ENCODE data around the gene MAPKAPK2. TPM values are rescaled to one million over a fixed set of nuclear protein-coding genes. Genes with fewer than 3 reads are reported as not detected.

MAPKAPK2 gene
- total RNA-seq, 1 experiment from 2014 or later, result 51.1 TPM

- DNase-seq (ENCODE audit: low read depth, low spot score) (no peak), ATAC-seq (no peak)
- Histone ChIP-seq H3K4me1 (ENCODE audit: control insufficient read depth in 1 of 2, insufficient read depth in 2 of 2, low read length in 2 of 2) (no peaks in the 10 kb centered on the region; a peak in 1 of 4 replicates), H3K4me3 (replicated peaks in 1 of 2; ENCODE audit: low read depth in 1 of 2, low read length in 2 of 2) (no peak overlapping the region), H3K4me2 (ENCODE audit: low read length) (no peak overlapping the region), H3K79me2 (ENCODE audit: insufficient read depth, low read length) (no peaks in the 10 kb centered on the region), H3K9ac (ENCODE audit: low read length) (no peak overlapping the region), H2AFZ (ENCODE audit: low read depth, low read length, poor library complexity, severe bottlenecking) (no peak overlapping the region), H3K27me3 (ENCODE audit: insufficient read depth, low read length) (peaks cover 18% of the 10 kb centered on the region; the same call in 1 of the 2 replicates), H3K27ac (ENCODE audit: low read depth, low read length) (no peak overlapping the region), H4K20me1 (ENCODE audit: insufficient read depth) (no peaks in the 10 kb centered on the region), H3K9me2 (ENCODE audit: insufficient read depth) (no peaks in the 10 kb centered on the region), H3K9me3 (ENCODE audit: control insufficient read depth in 1 of 2, insufficient read depth in 1 of 2, low read depth in 1 of 2, low read length in 2 of 2) (no peaks in the 10 kb centered on the region), H3K36me3 (ENCODE audit: control insufficient read depth in 1 of 2, insufficient read depth in 2 of 2, low read length in 2 of 2) (no peaks in the 10 kb centered on the region)
- intact Hi-C loops (cut with micrococcal nuclease), result no loop called here
- no peak for TF ChIP-seq FOSL1 (IDR thresholded peaks at IDR 0.05; ENCODE audit: low read depth)
- no peak for TF ChIP-seq CBX3 (IDR thresholded peaks at IDR 0.05; ENCODE audit: low read depth)
- no peak for TF ChIP-seq TCF7L2 (IDR thresholded peaks at IDR 0.05; ENCODE audit: borderline replicate concordance, extremely low read depth, insufficient read depth, insufficient read length)
- no peak for TF ChIP-seq ZFX (IDR thresholded peaks at IDR 0.05)
- TF ChIP-seq EGR1 (IDR thresholded peaks at IDR 0.05; ENCODE audit: low read depth), result no peak
- TF ChIP-seq POLR2A (IDR thresholded peaks at IDR 0.05; ENCODE audit: borderline replicate concordance, extremely low read depth, insufficient read depth, insufficient read length), result no peak
- no peak for TF ChIP-seq ATF3 (IDR thresholded peaks at IDR 0.05)
- no peak for TF ChIP-seq YY1 (IDR thresholded peaks at IDR 0.05; ENCODE audit: extremely low read depth, insufficient replicate concordance, low read depth, low read length)
- TF ChIP-seq CEBPB (IDR thresholded peaks at IDR 0.05; ENCODE audit: low read depth), result no peak
- no peak for TF ChIP-seq EZH2phosphoT487 (IDR thresholded peaks at IDR 0.05; ENCODE audit: borderline replicate concordance)
- TF ChIP-seq CTCF (IDR thresholded peaks at IDR 0.05 in 2 of 3, conservative IDR thresholded peaks at IDR 0.05 in 1 of 3; ENCODE audit: borderline replicate concordance in 1 of 3, insufficient read depth in 1 of 3, low read depth in 2 of 3, low read length in 2 of 3), result no peak
- TF ChIP-seq MAX (IDR thresholded peaks at IDR 0.05), result no peak
- no peak for TF ChIP-seq EZH2 (IDR thresholded peaks at IDR 0.05)
- TF ChIP-seq JUND (IDR thresholded peaks at IDR 0.05), result no peak
- TF ChIP-seq SIN3A (IDR thresholded peaks at IDR 0.05; ENCODE audit: low read depth), result no peak
- TF ChIP-seq REST (IDR thresholded peaks at IDR 0.05; ENCODE audit: low read depth), result no peak
- TF ChIP-seq POLR2AphosphoS5 (IDR thresholded peaks at IDR 0.05; ENCODE audit: low read depth, low read length), result no peak
- TF ChIP-seq ZBTB33 (IDR thresholded peaks at IDR 0.05; ENCODE audit: extremely low read depth, insufficient replicate concordance, low read length), result no peak
- no peak for TF ChIP-seq SP1 (IDR thresholded peaks at IDR 0.05; ENCODE audit: low read depth)
- no TSS peak for BruUV-seq (replicated peaks)
- CTCF ChIA-PET, result interaction anchor here (3.6 kb wide), 1 partner anchor 30 kb away, joined by 17 read pairs; no protein-coding TSS in a partner anchor
- RAD21 ChIA-PET (ENCODE audit: low non-redundant PET in 1 of 2, low total read pairs in 2 of 2, uncharacterized antibody in 2 of 2, unreplicated experiment in 2 of 2), result interaction anchor here in 1 of 2 experiments (0.6 kb wide), 1 partner anchor 29 kb away, joined by 5 read pairs; no protein-coding TSS in a partner anchor
- POLR2A ChIA-PET, result no interaction called here
Observed at GRCh38 chr1:206660136-206660535, 24.6 kb upstream of the MAPKAPK2 start.
